ENCODE data around the gene VRK1.
"Not testable (repeated sequence)": the region's sequence is repeated elsewhere in the genome, so short reads cannot be mapped to it uniquely, and the experiment has no call there.

The VRK1 gene

DNA sequence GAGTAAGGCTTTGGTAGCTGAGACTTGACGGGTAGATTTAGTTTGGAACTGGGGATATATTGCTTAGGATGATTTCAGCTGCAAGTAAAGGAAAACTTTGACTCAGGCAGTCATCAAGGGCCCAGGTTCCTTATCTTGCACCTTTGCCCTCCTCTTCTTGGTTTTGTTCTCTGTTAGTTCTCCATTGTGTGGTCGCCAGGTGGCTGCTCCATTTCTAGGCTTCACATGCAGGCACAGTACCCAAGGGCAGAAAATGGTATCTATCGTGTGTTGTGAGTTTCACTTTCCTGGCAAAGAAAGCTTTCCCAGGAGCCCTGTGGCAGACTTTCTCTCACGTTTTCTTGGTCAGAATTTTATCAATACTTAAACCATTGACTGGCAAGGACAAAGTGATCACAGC, 50.8 kb downstream of the VRK1 start:
- Mint-ChIP-seq H3K4me1 (ENCODE audit: low read depth) (peaks cover 7% of the 10 kb centered on the region), H3K36me3 (ENCODE audit: low read depth) (peaks cover 22% of the 10 kb centered on the region), H3K27me3 (no peaks in the 10 kb centered on the region), H3K27ac (no peak overlapping the region), H3K9me3 (no peaks in the 10 kb centered on the region), H3K4me3 (no peak overlapping the region)
- intact Hi-C loops (cut with micrococcal nuclease), result no loop called here

- intact Hi-C loops (cut with micrococcal nuclease), result loop anchor here (5.0 kb wide), 1 partner anchor 282 kb away; no protein-coding TSS in a partner anchor
- H3K27me3 Mint-ChIP-seq, result no peaks in the 10 kb centered on the region
- no peaks in the 10 kb centered on the region for H3K9me3 Mint-ChIP-seq
- no peak overlapping the region for H3K27ac Mint-ChIP-seq
- H3K36me3 Mint-ChIP-seq (ENCODE audit: low read depth), result peaks cover 22% of the 10 kb centered on the region
- H3K4me3 Mint-ChIP-seq, result no peak overlapping the region
- H3K4me1 Mint-ChIP-seq (ENCODE audit: low read depth), result peaks cover 3% of the 10 kb centered on the region
These were observed 52.6 kb downstream of the VRK1 start for GRCh38 chr14:96849733-96850132.

GRCh38 chr14:96851694-96852381, 54.7 kb downstream of the VRK1 start:
- no peak overlapping the region for H3K27ac Mint-ChIP-seq

GRCh38 chr14:96852823-96853422, 55.7 kb downstream of the VRK1 start:
- H3K36me3 Mint-ChIP-seq (ENCODE audit: low read depth), result peaks cover 41% of the 10 kb centered on the region
- no peaks in the 10 kb centered on the region for H3K27me3 Mint-ChIP-seq
- intact Hi-C loops (cut with micrococcal nuclease), result loop anchor here (5.0 kb wide), 1 partner anchor 286 kb away; no protein-coding TSS in a partner anchor
- H3K4me1 Mint-ChIP-seq (ENCODE audit: low read depth), result no peaks in the 10 kb centered on the region
- no peak overlapping the region for H3K27ac Mint-ChIP-seq
- H3K9me3 Mint-ChIP-seq, result no peaks in the 10 kb centered on the region
- H3K4me3 Mint-ChIP-seq, result no peak overlapping the region

More at GRCh38 chr14:96851694-96852381, 54.7 kb downstream of the VRK1 start:
- intact Hi-C loops (cut with micrococcal nuclease), result loop anchor here (5.0 kb wide), 1 partner anchor 285 kb away; no protein-coding TSS in a partner anchor
- Mint-ChIP-seq H3K9me3 (no peaks in the 10 kb centered on the region), H3K4me3 (no peak overlapping the region), H3K36me3 (ENCODE audit: low read depth) (peaks cover 36% of the 10 kb centered on the region), H3K4me1 (ENCODE audit: low read depth) (no peaks in the 10 kb centered on the region), H3K27me3 (no peaks in the 10 kb centered on the region)

DNA sequence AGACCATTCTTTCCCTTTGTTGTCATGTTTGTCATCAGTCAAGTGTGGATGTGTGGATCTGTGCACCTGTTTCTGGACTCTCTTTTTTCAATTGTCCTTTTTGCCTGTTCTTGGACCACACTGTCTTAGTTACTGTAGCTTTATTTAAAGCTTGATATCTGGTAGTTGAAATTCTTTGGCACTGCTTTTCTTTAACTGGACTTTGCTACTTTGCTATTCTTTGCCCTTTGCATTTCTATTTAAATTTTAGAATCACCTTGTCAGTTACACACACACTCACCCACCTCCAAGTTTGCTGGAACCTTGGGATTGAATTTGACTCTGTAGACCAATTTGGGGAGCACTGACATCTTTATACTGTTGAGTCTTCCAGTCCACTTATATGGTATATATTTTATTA, 61.5 kb downstream of the VRK1 start:
- Mint-ChIP-seq H3K36me3 (ENCODE audit: low read depth) (peaks cover 41% of the 10 kb centered on the region), H3K9me3 (no peaks in the 10 kb centered on the region), H3K4me3 (no peak overlapping the region), H3K27me3 (no peaks in the 10 kb centered on the region), H3K27ac (no peak overlapping the region), H3K4me1 (ENCODE audit: low read depth) (no peaks in the 10 kb centered on the region)
- intact Hi-C loops (cut with micrococcal nuclease), result no loop called here

DNA sequence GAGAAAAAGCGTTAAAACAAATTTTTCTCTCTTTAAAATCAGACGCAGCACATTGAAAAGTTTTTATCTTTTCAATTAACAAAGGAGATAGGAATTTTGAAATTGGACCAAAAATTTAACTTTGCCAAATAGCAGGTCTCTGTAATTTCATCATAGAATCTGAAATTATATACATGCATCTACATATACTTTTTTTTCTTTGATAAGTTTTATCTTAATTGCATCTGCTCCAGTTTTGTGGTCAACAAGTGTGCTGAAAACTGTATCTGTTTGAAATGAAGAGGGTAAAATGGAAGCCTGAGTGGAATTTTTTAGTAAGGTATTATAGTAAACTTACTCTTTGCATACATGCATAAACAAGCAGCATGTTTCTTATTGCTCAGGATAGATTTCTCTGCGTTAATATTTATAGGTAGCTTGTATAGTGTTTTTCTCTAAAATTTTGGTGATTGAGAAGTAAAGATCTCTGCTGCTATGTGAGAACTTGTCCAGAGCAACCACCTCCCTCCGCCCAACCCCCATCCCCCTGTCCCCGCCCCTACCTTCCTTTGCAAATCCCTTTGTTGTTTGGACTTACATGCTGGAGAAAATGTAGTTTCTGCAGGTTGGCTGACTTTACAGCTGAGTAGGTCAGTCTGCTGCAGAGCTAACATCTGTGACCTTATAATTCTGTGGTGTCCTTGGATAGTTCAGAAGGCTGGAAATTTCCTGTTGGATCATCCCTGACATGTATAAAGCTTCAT, 64.6 kb downstream of the VRK1 start:
- Mint-ChIP-seq H3K36me3 (ENCODE audit: low read depth) (peaks cover 43% of the 10 kb centered on the region), H3K9me3 (no peaks in the 10 kb centered on the region), H3K27me3 (no peaks in the 10 kb centered on the region), H3K27ac (no peak overlapping the region), H3K4me1 (ENCODE audit: low read depth) (no peaks in the 10 kb centered on the region), H3K4me3 (no peak overlapping the region)
- intact Hi-C loops (cut with micrococcal nuclease), result no loop called here

DNA sequence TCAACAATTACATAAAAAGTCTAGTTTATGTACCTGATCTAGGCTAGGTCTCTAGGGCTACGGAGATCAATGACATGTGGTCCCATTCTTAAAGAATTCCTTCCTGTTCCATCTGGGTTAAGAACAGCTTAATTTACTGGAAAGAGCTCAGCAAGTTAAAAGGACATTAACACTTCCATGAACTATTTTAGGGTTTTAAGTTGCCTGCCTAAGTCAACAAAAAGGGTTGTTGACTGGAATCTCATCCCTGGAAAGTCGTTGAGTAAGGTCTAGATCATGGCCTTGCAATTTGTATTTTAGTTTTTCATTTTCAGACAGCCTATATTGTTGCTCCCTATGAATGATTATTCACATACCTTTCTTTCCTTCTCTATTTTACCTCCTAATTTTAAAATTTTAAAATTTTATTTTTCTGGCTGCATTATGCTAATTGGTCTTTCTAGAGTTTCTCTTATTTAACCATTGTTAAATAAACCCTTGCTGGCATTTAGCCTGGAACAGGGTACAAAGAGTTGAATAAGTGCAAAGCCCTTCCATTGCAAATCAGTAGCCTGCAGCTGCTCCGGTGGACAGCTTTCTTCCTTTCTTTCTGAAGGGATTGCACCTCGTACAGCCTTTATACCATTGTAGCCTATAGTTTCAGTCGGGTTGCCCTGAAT, 66.3 kb downstream of the VRK1 start:
- H3K27me3 Mint-ChIP-seq, result no peaks in the 10 kb centered on the region
- no peak overlapping the region for H3K27ac Mint-ChIP-seq
- peaks cover 26% of the 10 kb centered on the region for H3K36me3 Mint-ChIP-seq (ENCODE audit: low read depth)
- H3K4me1 Mint-ChIP-seq (ENCODE audit: low read depth), result no peaks in the 10 kb centered on the region
- H3K9me3 Mint-ChIP-seq, result no peaks in the 10 kb centered on the region
- intact Hi-C loops (cut with micrococcal nuclease), result no loop called here
- no peak overlapping the region for H3K4me3 Mint-ChIP-seq

GRCh38 chr14:96863986-96864330, 66.8 kb downstream of the VRK1 start:
- no peak overlapping the region for H3K27ac Mint-ChIP-seq
- H3K36me3 Mint-ChIP-seq (ENCODE audit: low read depth), result peaks cover 22% of the 10 kb centered on the region

GRCh38 chr14:96867634-96868033, 70.5 kb downstream of the VRK1 start:
- intact Hi-C loops (cut with micrococcal nuclease), result no loop called here
- H3K27ac Mint-ChIP-seq, result no peak overlapping the region
- H3K27me3 Mint-ChIP-seq, result no peaks in the 10 kb centered on the region
- H3K4me3 Mint-ChIP-seq, result no peak overlapping the region
- H3K36me3 Mint-ChIP-seq (ENCODE audit: low read depth), result peaks cover 22% of the 10 kb centered on the region
- no peaks in the 10 kb centered on the region for H3K9me3 Mint-ChIP-seq
- H3K4me1 Mint-ChIP-seq (ENCODE audit: low read depth), result no peaks in the 10 kb centered on the region

More at GRCh38 chr14:96863986-96864330, 66.8 kb downstream of the VRK1 start:
- Mint-ChIP-seq H3K9me3 (no peaks in the 10 kb centered on the region), H3K27me3 (no peaks in the 10 kb centered on the region), H3K4me3 (no peak overlapping the region), H3K4me1 (ENCODE audit: low read depth) (no peaks in the 10 kb centered on the region)
- intact Hi-C loops (cut with micrococcal nuclease), result no loop called here

GRCh38 chr14:96874127-96874526, 76.9 kb downstream of the VRK1 start:
- no peaks in the 10 kb centered on the region for H3K9me3 Mint-ChIP-seq
- no peak overlapping the region for H3K27ac Mint-ChIP-seq
- no peak overlapping the region for H3K4me3 Mint-ChIP-seq
- H3K36me3 Mint-ChIP-seq (ENCODE audit: low read depth), result peaks cover 27% of the 10 kb centered on the region
- H3K27me3 Mint-ChIP-seq, result no peaks in the 10 kb centered on the region
- no peaks in the 10 kb centered on the region for H3K4me1 Mint-ChIP-seq (ENCODE audit: low read depth)
- intact Hi-C loops (cut with micrococcal nuclease), result no loop called here

- intact Hi-C loops (cut with micrococcal nuclease), result no loop called here
- H3K27me3 Mint-ChIP-seq, result no peaks in the 10 kb centered on the region
- no peaks in the 10 kb centered on the region for H3K9me3 Mint-ChIP-seq
- no peak overlapping the region for H3K4me3 Mint-ChIP-seq
- peaks cover 36% of the 10 kb centered on the region for H3K36me3 Mint-ChIP-seq (ENCODE audit: low read depth)
- H3K4me1 Mint-ChIP-seq (ENCODE audit: low read depth), result no peaks in the 10 kb centered on the region
- no peak overlapping the region for H3K27ac Mint-ChIP-seq
These were observed 79.6 kb downstream of the VRK1 start for GRCh38 chr14:96876747-96877146.

- H3K27ac Mint-ChIP-seq, result no peak overlapping the region
These were observed 84.5 kb downstream of the VRK1 start for GRCh38 chr14:96881713-96882112.

DNA sequence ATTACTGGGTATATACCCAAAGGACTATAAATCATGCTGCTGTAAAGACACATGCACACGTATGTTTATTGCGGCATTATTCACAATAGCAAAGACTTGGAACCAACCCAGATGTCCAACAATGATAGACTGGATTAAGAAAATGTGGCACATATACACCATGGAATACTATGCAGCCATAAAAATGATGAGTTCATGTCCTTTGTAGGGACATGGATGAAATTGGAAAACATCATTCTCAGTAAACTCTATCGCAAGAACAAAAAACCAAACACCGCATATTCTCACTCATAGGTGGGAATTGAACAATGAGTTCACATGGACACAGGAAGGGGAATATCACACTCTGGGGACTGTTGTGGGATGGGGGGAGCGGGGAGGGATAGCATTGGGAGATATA, 86.8 kb downstream of the VRK1 start:
- H3K27me3 Mint-ChIP-seq; H3K4me1 Mint-ChIP-seq (ENCODE audit: low read depth); H3K27ac Mint-ChIP-seq; H3K4me3 Mint-ChIP-seq; intact Hi-C loops (cut with micrococcal nuclease); H3K9me3 Mint-ChIP-seq: not testable (repeated sequence)
- H3K36me3 Mint-ChIP-seq (ENCODE audit: low read depth), result peaks cover 16% of the 10 kb centered on the region

More at GRCh38 chr14:96881713-96882112, 84.5 kb downstream of the VRK1 start:
- Mint-ChIP-seq H3K4me3 (no peak overlapping the region), H3K4me1 (ENCODE audit: low read depth) (no peaks in the 10 kb centered on the region), H3K36me3 (ENCODE audit: low read depth) (peaks cover 25% of the 10 kb centered on the region), H3K27me3 (no peaks in the 10 kb centered on the region), H3K9me3 (no peaks in the 10 kb centered on the region)
- intact Hi-C loops (cut with micrococcal nuclease), result no loop called here

- H3K27ac Mint-ChIP-seq, result no peak overlapping the region
- peaks cover 6% of the 10 kb centered on the region for H3K36me3 Mint-ChIP-seq (ENCODE audit: low read depth)
- intact Hi-C loops (cut with micrococcal nuclease), result no loop called here
- no peaks in the 10 kb centered on the region for H3K27me3 Mint-ChIP-seq
- no peak overlapping the region for H3K4me3 Mint-ChIP-seq
- no peaks in the 10 kb centered on the region for H3K9me3 Mint-ChIP-seq
- H3K4me1 Mint-ChIP-seq (ENCODE audit: low read depth), result no peaks in the 10 kb centered on the region
These were observed 91.0 kb downstream of the VRK1 start for GRCh38 chr14:96888158-96888557.
